ENCODE measurements around the gene DSPP. TPM values are rescaled to one million over a fixed set of nuclear protein-coding genes. Genes with fewer than 3 reads are reported as not detected.

Gene DSPP
- polyA plus RNA-seq, 1 donor from 2014 or later, result not detected

- no peaks in the 10 kb centered on the region for H3K36me3 Mint-ChIP-seq
- H3K9me3 Mint-ChIP-seq, result peaks cover 0 to 2% (median 0%) of the 10 kb centered on the region in 3 donors
- no peak overlapping the region for H3K4me3 Mint-ChIP-seq
- H3K27me3 Mint-ChIP-seq, result peaks cover 3% of the 10 kb centered on the region
- no peaks in the 10 kb centered on the region for H3K4me1 Mint-ChIP-seq
- no peak overlapping the region for H3K27ac Mint-ChIP-seq
Measured at GRCh38 chr4:87657525-87657924, 49.2 kb downstream of the DSPP start.

- peaks cover 0 to 2% (median 0%) of the 10 kb centered on the region in 3 donors for H3K9me3 Mint-ChIP-seq
- no peaks in the 10 kb centered on the region for H3K36me3 Mint-ChIP-seq
Measured at GRCh38 chr4:87659247-87659931, 51.1 kb downstream of the DSPP start.

GRCh38 chr4:87662871-87663270 lies 54.5 kb downstream of the DSPP start:
- H3K27me3 Mint-ChIP-seq, result peaks cover 5% of the 10 kb centered on the region
- H3K36me3 Mint-ChIP-seq, result no peaks in the 10 kb centered on the region
- H3K4me3 Mint-ChIP-seq, result no peak overlapping the region
- peaks cover 0 to 2% (median 0%) of the 10 kb centered on the region in 3 donors for H3K9me3 Mint-ChIP-seq
- H3K27ac Mint-ChIP-seq, result no peak overlapping the region
- H3K4me1 Mint-ChIP-seq, result no peaks in the 10 kb centered on the region

More at GRCh38 chr4:87659247-87659931, 51.1 kb downstream of the DSPP start:
- H3K27ac Mint-ChIP-seq, result no peak overlapping the region
- H3K4me1 Mint-ChIP-seq, result no peaks in the 10 kb centered on the region
- H3K27me3 Mint-ChIP-seq, result peaks cover 6% of the 10 kb centered on the region
- H3K4me3 Mint-ChIP-seq, result no peak overlapping the region

Other genes starting within 250 kb of the DSPP start
- 59.5 TPM for gene HSD17B11, start 217.3 kb upstream of the DSPP start, polyA plus RNA-seq
- gene NUDT9, start 186.0 kb upstream of the DSPP start, polyA plus RNA-seq, result 23.6 TPM
- gene SPARCL1, start 79.2 kb upstream of the DSPP start, polyA plus RNA-seq, result not detected
- not detected for gene DMP1, start 41.8 kb downstream of the DSPP start, polyA plus RNA-seq
- not detected for gene IBSP, start 191.0 kb downstream of the DSPP start, polyA plus RNA-seq
- not detected for gene MEPE, start 224.4 kb downstream of the DSPP start, polyA plus RNA-seq